NCI-H774 (cell line): Measurements from ENCODE around the gene ACTN4.
A peak's percentile ranks its signal among the peaks of the same experiment; 100 is the strongest.
"Not testable (repeated sequence)": the region's sequence is repeated elsewhere in the genome, so short reads cannot be mapped to it uniquely, and the experiment has no call there.

Experiments used
- DNase-seq: peaks from one replicate; lab custom pipeline; 2025; lab: John Stamatoyannopoulos, UW

The ACTN4 gene

GRCh38 chr19:38647368-38647965, at the start of gene ACTN4:
ACTN4 (plus strand) TSS chr19:38647649; CDS start chr19:38647746, 97 bp downstream.
- peak; percentile 97 for DNase-seq

- DNase-seq: no peak
Measured at GRCh38 chr19:38599722-38600121, 47.7 kb upstream of the ACTN4 start.

GRCh38 chr19:38602856-38603255, 44.6 kb upstream of the ACTN4 start:
- not testable (repeated sequence) for DNase-seq

- DNase-seq: no peak
Measured at GRCh38 chr19:38606131-38606530, 41.3 kb upstream of the ACTN4 start.

GRCh38 chr19:38614289-38614688, 33.2 kb upstream of the ACTN4 start:
- no peak for DNase-seq

- no peak for DNase-seq
Measured at GRCh38 chr19:38615007-38615581, 32.4 kb upstream of the ACTN4 start.

GRCh38 chr19:38616265-38616664, 31.2 kb upstream of the ACTN4 start:
- no peak for DNase-seq

GRCh38 chr19:38617283-38617763, 30.1 kb upstream of the ACTN4 start:
- no peak for DNase-seq

- DNase-seq: no peak
Measured at GRCh38 chr19:38617764-38618589, 29.5 kb upstream of the ACTN4 start, which contains the start of gene MAP4K1. MAP4K1 (minus strand) TSS chr19:38617953; CDS start chr19:38617895, 58 bp downstream.

GRCh38 chr19:38618590-38619360, 28.7 kb upstream of the ACTN4 start, which contains the start of gene EIF3K:
EIF3K (plus strand) TSS chr19:38619188; CDS start chr19:38619269, 81 bp downstream.
- peak; percentile 98 for DNase-seq

- DNase-seq: no peak
Measured at GRCh38 chr19:38619361-38620174, 27.9 kb upstream of the ACTN4 start.

GRCh38 chr19:38624822-38625221, 22.6 kb upstream of the ACTN4 start:
- DNase-seq: no peak

GRCh38 chr19:38626401-38626800, 21.0 kb upstream of the ACTN4 start:
- no peak for DNase-seq

- DNase-seq: no peak
Measured at GRCh38 chr19:38629568-38629967, 17.9 kb upstream of the ACTN4 start.

- not testable (repeated sequence) for DNase-seq
Measured at GRCh38 chr19:38631301-38631700, 16.1 kb upstream of the ACTN4 start.

GRCh38 chr19:38631811-38632475, 15.5 kb upstream of the ACTN4 start:
- DNase-seq: not testable (repeated sequence)

- no peak for DNase-seq
Measured at GRCh38 chr19:38632476-38633213, 14.8 kb upstream of the ACTN4 start.

GRCh38 chr19:38634757-38635482, 12.5 kb upstream of the ACTN4 start:
- peak; percentile 22 for DNase-seq
